Neural cell (in vitro differentiated cells): ENCODE data around the gene PTPDC1.

Experiments used
- EP300 ChIP-seq: fragments of 450-650 bp; conservative IDR thresholded peaks from 2 replicates; pipeline ENCODE4 v1.6.1; 2014; ENCODE audit warnings: antibody characterized with exemption, mild to moderate bottlenecking, moderate library complexity; ENCODE audit not compliant: poor library complexity, severe bottlenecking
- EZH2 ChIP-seq: fragments of 200-600, 300-800 bp; shearing (Covaris generic), sonication (generic); IDR thresholded peaks from 2 replicates; pipeline ENCODE4 v1.6.1; 2014; ENCODE audit warnings: antibody characterized with exemption, low read length, borderline replicate concordance, mild to moderate bottlenecking; ENCODE audit not compliant: insufficient read depth, poor library complexity, severe bottlenecking
- MXI1 ChIP-seq: fragments of 450-650 bp; conservative IDR thresholded peaks from 2 replicates; pipeline ENCODE4 v1.6.1; 2014; ENCODE audit warnings: antibody characterized with exemption, mild to moderate bottlenecking; ENCODE audit not compliant: poor library complexity, severe bottlenecking
- POLR2AphosphoS5 ChIP-seq: IDR thresholded peaks from 2 replicates; pipeline ENCODE4 v1.6.1; 2012
- RAD21 ChIP-seq: fragments of 450-650 bp; conservative IDR thresholded peaks from 2 replicates; pipeline ENCODE4 v1.6.1; 2014; ENCODE audit warnings: antibody characterized with exemption, mild to moderate bottlenecking, moderate library complexity
- TAF1 ChIP-seq: IDR thresholded peaks from 2 replicates; pipeline ENCODE4 v1.6.1; 2012; ENCODE audit warnings: low read depth
- TF ChIP-seq, protein P1 (sequence below): IDR thresholded peaks from 2 replicates; pipeline ENCODE4 v1.6.1; 2012; ENCODE audit warnings: borderline replicate concordance
- TF ChIP-seq, protein P2 (sequence below): fragments of 450-650 bp; IDR thresholded peaks from 2 replicates; pipeline ENCODE4 v1.5.1; 2014; ENCODE audit warnings: antibody characterized with exemption, mild to moderate bottlenecking, moderate library complexity; ENCODE audit not compliant: poor library complexity, severe bottlenecking

DNA sequence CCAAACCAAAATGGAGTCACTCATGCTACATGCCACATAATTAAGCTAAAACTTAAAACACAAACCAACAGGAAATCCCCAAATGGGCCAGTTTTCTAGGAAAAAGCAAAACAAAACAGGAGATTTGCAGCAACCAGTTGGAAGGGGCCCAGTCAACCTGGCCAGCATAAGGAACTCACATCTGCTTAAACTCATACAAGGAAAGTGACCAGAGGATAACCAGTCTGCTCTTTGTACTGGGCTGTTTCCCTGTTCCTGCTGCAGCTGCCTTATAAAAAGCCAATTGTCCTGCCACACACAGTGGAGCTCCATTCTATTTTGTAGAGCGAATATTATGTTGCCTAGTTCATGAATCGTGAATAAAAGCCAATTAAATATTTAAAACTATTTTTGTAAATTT lies 29.5 kb upstream of the PTPDC1 start:
- TF ChIP-seq, protein P1, sequence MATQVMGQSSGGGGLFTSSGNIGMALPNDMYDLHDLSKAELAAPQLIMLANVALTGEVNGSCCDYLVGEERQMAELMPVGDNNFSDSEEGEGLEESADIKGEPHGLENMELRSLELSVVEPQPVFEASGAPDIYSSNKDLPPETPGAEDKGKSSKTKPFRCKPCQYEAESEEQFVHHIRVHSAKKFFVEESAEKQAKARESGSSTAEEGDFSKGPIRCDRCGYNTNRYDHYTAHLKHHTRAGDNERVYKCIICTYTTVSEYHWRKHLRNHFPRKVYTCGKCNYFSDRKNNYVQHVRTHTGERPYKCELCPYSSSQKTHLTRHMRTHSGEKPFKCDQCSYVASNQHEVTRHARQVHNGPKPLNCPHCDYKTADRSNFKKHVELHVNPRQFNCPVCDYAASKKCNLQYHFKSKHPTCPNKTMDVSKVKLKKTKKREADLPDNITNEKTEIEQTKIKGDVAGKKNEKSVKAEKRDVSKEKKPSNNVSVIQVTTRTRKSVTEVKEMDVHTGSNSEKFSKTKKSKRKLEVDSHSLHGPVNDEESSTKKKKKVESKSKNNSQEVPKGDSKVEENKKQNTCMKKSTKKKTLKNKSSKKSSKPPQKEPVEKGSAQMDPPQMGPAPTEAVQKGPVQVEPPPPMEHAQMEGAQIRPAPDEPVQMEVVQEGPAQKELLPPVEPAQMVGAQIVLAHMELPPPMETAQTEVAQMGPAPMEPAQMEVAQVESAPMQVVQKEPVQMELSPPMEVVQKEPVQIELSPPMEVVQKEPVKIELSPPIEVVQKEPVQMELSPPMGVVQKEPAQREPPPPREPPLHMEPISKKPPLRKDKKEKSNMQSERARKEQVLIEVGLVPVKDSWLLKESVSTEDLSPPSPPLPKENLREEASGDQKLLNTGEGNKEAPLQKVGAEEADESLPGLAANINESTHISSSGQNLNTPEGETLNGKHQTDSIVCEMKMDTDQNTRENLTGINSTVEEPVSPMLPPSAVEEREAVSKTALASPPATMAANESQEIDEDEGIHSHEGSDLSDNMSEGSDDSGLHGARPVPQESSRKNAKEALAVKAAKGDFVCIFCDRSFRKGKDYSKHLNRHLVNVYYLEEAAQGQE = no peak
- TF ChIP-seq, protein P2, sequence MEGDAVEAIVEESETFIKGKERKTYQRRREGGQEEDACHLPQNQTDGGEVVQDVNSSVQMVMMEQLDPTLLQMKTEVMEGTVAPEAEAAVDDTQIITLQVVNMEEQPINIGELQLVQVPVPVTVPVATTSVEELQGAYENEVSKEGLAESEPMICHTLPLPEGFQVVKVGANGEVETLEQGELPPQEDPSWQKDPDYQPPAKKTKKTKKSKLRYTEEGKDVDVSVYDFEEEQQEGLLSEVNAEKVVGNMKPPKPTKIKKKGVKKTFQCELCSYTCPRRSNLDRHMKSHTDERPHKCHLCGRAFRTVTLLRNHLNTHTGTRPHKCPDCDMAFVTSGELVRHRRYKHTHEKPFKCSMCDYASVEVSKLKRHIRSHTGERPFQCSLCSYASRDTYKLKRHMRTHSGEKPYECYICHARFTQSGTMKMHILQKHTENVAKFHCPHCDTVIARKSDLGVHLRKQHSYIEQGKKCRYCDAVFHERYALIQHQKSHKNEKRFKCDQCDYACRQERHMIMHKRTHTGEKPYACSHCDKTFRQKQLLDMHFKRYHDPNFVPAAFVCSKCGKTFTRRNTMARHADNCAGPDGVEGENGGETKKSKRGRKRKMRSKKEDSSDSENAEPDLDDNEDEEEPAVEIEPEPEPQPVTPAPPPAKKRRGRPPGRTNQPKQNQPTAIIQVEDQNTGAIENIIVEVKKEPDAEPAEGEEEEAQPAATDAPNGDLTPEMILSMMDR = no peak
- TF ChIP-seq EZH2 (no peak), POLR2AphosphoS5 (no peak), RAD21 (no peak), EP300 (no peak), TAF1 (no peak), MXI1 (no peak)
